Esophagus squamous epithelium (tissue), 4 donors: ENCODE data around the gene TWIST2.

Experiments used
- CTCF ChIP-seq, 6 experiments: fragments of 450-650 bp in 4 of 6; fragments of 200-600 bp in 2 of 6; sonication (generic) in 2 of 6; IDR thresholded peaks; one replicate each; pipeline ENCODE4 v1.5.1; 2016 to 2019; ENCODE audit warnings: antibody characterized with exemption in 6 of 6, mild to moderate bottlenecking in 4 of 6, moderate library complexity in 4 of 6
- POLR2A ChIP-seq, 4 donors: fragments of 450-650 bp; IDR thresholded peaks; one replicate each; pipeline ENCODE4 v1.6.1; 2017; ENCODE audit warnings: antibody characterized with exemption in 4 of 4, mild to moderate bottlenecking in 4 of 4, moderate library complexity in 3 of 4

DNA sequence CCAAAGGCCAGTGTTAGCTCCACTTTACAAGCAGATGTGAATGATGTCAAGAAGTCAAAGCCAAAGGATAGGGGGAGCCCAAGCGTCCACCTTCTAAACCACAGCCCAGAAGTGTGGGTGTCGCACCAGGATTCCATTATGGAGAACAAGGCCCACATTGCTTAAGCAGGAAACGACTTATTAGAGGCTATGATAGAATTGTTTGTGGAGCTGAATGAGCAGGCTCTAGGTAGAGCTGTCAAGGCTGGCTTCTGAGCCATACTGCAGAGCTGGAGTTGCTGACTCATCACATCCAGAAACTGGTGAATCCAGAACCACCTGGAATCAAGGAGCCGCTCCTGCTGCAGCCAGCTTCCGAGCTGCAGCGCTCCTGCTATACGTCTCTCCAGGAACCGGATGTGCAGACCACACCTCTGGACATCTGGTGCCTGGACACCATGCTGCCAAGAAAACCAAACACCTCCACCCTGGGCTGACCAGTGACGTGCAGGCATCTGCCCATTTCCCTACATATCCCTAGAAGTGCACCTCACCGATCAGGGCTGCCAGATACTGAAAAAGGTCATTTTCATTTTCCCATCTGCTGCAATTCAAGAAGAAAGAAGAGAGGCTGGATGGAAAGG lies 6.2 kb upstream of the TWIST2 start:
- TF ChIP-seq POLR2A (IDR thresholded peaks at IDR 0.05) (no peak), CTCF (IDR thresholded peaks at IDR 0.05) (no peak)
